K562 (cell line): Measurements from ENCODE around the gene CARD9.

Source experiments
- ARID3B ChIP-seq: fragments of 250-450 bp; sonication (Bioruptor Pico); IDR thresholded peaks from 2 replicates; pipeline ENCODE4 v1.4.0; 2020; ENCODE audit warnings: borderline replicate concordance
- CBX1 ChIP-seq: sonication (generic); IDR thresholded peaks from 2 replicates; pipeline ENCODE4 v1.6.1; 2016; ENCODE audit warnings: antibody characterized with exemption, low read depth, mild to moderate bottlenecking
- EP300 ChIP-seq: IDR thresholded peaks from 2 replicates; pipeline ENCODE4 v1.6.1; 2012; ENCODE audit warnings: low read length, improper control_type of control experiment
- NFIC ChIP-seq: fragments of 450-650 bp; IDR thresholded peaks from 2 replicates; pipeline ENCODE4 v1.6.1; 2017; ENCODE audit warnings: mild to moderate bottlenecking, inconsistent platforms
- NUFIP1 ChIP-seq: fragments of 450-650 bp; IDR thresholded peaks from 2 replicates; pipeline ENCODE4 v1.6.1; 2018; ENCODE audit not compliant: partially characterized antibody
- TF ChIP-seq, protein P1 (sequence below): fragments of 250-450 bp; sonication (Bioruptor Pico); IDR thresholded peaks from 2 replicates; pipeline ENCODE4 v1.4.0; 2020; ENCODE audit warnings: mild to moderate bottlenecking, moderate library complexity
- TF ChIP-seq, protein P2 (sequence below), 3 experiments: IDR thresholded peaks in 2 of 3; conservative IDR thresholded peaks in 1 of 3; 2 replicates each; pipeline ENCODE4 v1.5.1; 2011 to 2012; ENCODE audit warnings: low read length in 3 of 3, mild to moderate bottlenecking in 3 of 3, control low read depth in 2 of 3, improper control_type of control experiment in 1 of 3, inconsistent platforms in 1 of 3, low read depth in 1 of 3, mixed read lengths in 1 of 3, moderate library complexity in 1 of 3; ENCODE audit not compliant: insufficient read depth in 2 of 3

GRCh38 chr9:136399176-136400037 lies 25.9 kb upstream of the CARD9 start:
- TF ChIP-seq, protein P1, sequence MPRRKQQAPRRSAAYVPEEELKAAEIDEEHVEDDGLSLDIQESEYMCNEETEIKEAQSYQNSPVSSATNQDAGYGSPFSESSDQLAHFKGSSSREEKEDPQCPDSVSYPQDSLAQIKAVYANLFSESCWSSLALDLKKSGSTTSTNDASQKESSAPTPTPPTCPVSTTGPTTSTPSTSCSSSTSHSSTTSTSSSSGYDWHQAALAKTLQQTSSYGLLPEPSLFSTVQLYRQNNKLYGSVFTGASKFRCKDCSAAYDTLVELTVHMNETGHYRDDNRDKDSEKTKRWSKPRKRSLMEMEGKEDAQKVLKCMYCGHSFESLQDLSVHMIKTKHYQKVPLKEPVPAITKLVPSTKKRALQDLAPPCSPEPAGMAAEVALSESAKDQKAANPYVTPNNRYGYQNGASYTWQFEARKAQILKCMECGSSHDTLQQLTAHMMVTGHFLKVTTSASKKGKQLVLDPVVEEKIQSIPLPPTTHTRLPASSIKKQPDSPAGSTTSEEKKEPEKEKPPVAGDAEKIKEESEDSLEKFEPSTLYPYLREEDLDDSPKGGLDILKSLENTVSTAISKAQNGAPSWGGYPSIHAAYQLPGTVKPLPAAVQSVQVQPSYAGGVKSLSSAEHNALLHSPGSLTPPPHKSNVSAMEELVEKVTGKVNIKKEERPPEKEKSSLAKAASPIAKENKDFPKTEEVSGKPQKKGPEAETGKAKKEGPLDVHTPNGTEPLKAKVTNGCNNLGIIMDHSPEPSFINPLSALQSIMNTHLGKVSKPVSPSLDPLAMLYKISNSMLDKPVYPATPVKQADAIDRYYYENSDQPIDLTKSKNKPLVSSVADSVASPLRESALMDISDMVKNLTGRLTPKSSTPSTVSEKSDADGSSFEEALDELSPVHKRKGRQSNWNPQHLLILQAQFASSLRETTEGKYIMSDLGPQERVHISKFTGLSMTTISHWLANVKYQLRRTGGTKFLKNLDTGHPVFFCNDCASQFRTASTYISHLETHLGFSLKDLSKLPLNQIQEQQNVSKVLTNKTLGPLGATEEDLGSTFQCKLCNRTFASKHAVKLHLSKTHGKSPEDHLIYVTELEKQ (CRISPR knock-in tag): no peak
- TF ChIP-seq NFIC: no peak
- TF ChIP-seq, protein P2, sequence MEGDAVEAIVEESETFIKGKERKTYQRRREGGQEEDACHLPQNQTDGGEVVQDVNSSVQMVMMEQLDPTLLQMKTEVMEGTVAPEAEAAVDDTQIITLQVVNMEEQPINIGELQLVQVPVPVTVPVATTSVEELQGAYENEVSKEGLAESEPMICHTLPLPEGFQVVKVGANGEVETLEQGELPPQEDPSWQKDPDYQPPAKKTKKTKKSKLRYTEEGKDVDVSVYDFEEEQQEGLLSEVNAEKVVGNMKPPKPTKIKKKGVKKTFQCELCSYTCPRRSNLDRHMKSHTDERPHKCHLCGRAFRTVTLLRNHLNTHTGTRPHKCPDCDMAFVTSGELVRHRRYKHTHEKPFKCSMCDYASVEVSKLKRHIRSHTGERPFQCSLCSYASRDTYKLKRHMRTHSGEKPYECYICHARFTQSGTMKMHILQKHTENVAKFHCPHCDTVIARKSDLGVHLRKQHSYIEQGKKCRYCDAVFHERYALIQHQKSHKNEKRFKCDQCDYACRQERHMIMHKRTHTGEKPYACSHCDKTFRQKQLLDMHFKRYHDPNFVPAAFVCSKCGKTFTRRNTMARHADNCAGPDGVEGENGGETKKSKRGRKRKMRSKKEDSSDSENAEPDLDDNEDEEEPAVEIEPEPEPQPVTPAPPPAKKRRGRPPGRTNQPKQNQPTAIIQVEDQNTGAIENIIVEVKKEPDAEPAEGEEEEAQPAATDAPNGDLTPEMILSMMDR (IDR thresholded peaks at IDR 0.05 in 2 of 3, conservative IDR thresholded peaks at IDR 0.05 in 1 of 3; ENCODE audit: insufficient read depth in 2 of 3, low read depth in 1 of 3, low read length in 3 of 3): no peak
- no peak for TF ChIP-seq EP300
- TF ChIP-seq CBX1: no peak
- no peak for TF ChIP-seq NUFIP1
- TF ChIP-seq ARID3B (CRISPR knock-in tag): no peak
